Measurements from ENCODE around the gene GLDN. TPM values are rescaled to one million over a fixed set of nuclear protein-coding genes. Genes with fewer than 3 reads are reported as not detected.
A peak's percentile ranks its signal among the peaks of the same experiment; 100 is the strongest.

GLDN gene
- total and polyA plus RNA-seq, 10 of the 15 experiments (the other 5 are each of a cell fraction or from before 2014, with no cell fraction given): 0.13 TPM; not detected in 9

GRCh38 chr15:51348688-51349087 lies 7.2 kb downstream of the GLDN start:
- no peaks in the 10 kb centered on the region for H3K9me3 ChIP-seq (replicated peaks; ENCODE audit: control insufficient read depth, insufficient read depth, low read length)
- no peaks in the 10 kb centered on the region for H4K20me1 ChIP-seq (ENCODE audit: control insufficient read depth, insufficient read depth)
- peak overlapping the region; percentile 28; the same call in 1 of the 2 replicates for H3K4me2 ChIP-seq (ENCODE audit: control insufficient read depth, insufficient read depth)
- ChIA-PET RAD21 (ENCODE audit: unreplicated experiment) (interaction anchor here (1.7 kb wide), 1 partner anchor 21 kb away, joined by 5 read pairs; no protein-coding TSS in a partner anchor), POLR2A (no interaction called here), CTCF (no interaction called here), SMC1A (ENCODE audit: uncharacterized antibody, unreplicated experiment) (interaction anchor here (1.2 to 1.5 kb wide), 2 partner anchors 20 to 36 kb away, joined by 3 read pairs; no protein-coding TSS in a partner anchor)
- H3K27ac ChIP-seq (ENCODE audit: control insufficient read depth, insufficient read depth): no peak overlapping the region
- in situ Hi-C loops (cut with MboI) (no loop called here), intact Hi-C loops (cut with micrococcal nuclease; ENCODE audit: unreplicated experiment) (no loop called here)
- FAIRE-seq: peak; percentile 97
- H2AFZ ChIP-seq (ENCODE audit: control insufficient read depth, low read depth, low read length): no peak overlapping the region
- peaks cover 5 to 11% of the 10 kb centered on the region in 2 experiments; a peak in 3 of 4 replicates for H3K27me3 ChIP-seq (replicated peaks in 1 of 2; ENCODE audit: control insufficient read depth in 2 of 2, insufficient read depth in 2 of 2, low read length in 1 of 2)
- peak; percentile 84 for DNase-seq (ENCODE audit: low read depth, low spot score)
- peak; percentile 92 for ATAC-seq
- no peak overlapping the region for H3K9ac ChIP-seq (ENCODE audit: control insufficient read depth, insufficient read depth, low read length)
- peaks cover 13% of the 10 kb centered on the region for H3K4me1 ChIP-seq (ENCODE audit: control insufficient read depth, insufficient read depth, low read length)
- H3K36me3 ChIP-seq (ENCODE audit: control insufficient read depth in 2 of 2, insufficient read depth in 2 of 2, low read length in 1 of 2): no peaks in the 10 kb centered on the region
- no peaks in the 10 kb centered on the region for H3K79me2 ChIP-seq (ENCODE audit: control insufficient read depth, insufficient read depth, low read length)
- H3K4me3 ChIP-seq: 0 out of 2 replicates have a peak overlapping the region, but pooled peaks have one; percentile 1
- no TSS peak for BruUV-seq (replicated peaks)
- WGBS (ENCODE audit: insufficient coverage, insufficient replicate concordance, low lambda C conversion rate, missing lambda C conversion rate): under 1% methylated on average over 5 of the region's 5 CpGs
- TF ChIP-seq RCOR1 (conservative IDR thresholded peaks at IDR 0.05; ENCODE audit: low read depth, low read length) (peak; percentile 84; the same call in 1 of the 2 replicates), BCLAF1 (IDR thresholded peaks at IDR 0.05) (no peak), IRF3 (IDR thresholded peaks at IDR 0.05) (no peak), SMC3 (IDR thresholded peaks at IDR 0.05; ENCODE audit: borderline replicate concordance, low read length) (no peak), MYB (IDR thresholded peaks at IDR 0.05; ENCODE audit: borderline replicate concordance, low read depth, low read length) (no peak), REST (IDR thresholded peaks at IDR 0.05; ENCODE audit: low read depth, low read length) (no peak), CHD2 (IDR thresholded peaks at IDR 0.05; ENCODE audit: borderline replicate concordance, low read depth, low read length) (0 out of 2 replicates have a peak, but pooled peaks have one; percentile 29), EZH2 (IDR thresholded peaks at IDR 0.05; ENCODE audit: borderline replicate concordance, control insufficient read depth, low read depth, low read length) (no peak), ZNF274 (IDR thresholded peaks at IDR 0.05; ENCODE audit: insufficient read depth, insufficient read length) (no peak)
- TF ChIP-seq, protein P1, sequence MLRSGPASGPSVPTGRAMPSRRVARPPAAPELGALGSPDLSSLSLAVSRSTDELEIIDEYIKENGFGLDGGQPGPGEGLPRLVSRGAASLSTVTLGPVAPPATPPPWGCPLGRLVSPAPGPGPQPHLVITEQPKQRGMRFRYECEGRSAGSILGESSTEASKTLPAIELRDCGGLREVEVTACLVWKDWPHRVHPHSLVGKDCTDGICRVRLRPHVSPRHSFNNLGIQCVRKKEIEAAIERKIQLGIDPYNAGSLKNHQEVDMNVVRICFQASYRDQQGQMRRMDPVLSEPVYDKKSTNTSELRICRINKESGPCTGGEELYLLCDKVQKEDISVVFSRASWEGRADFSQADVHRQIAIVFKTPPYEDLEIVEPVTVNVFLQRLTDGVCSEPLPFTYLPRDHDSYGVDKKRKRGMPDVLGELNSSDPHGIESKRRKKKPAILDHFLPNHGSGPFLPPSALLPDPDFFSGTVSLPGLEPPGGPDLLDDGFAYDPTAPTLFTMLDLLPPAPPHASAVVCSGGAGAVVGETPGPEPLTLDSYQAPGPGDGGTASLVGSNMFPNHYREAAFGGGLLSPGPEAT (IDR thresholded peaks at IDR 0.05; ENCODE audit: low read depth): peak; percentile 53; the same call in 1 of the 2 replicates
- TF ChIP-seq, protein P2, sequence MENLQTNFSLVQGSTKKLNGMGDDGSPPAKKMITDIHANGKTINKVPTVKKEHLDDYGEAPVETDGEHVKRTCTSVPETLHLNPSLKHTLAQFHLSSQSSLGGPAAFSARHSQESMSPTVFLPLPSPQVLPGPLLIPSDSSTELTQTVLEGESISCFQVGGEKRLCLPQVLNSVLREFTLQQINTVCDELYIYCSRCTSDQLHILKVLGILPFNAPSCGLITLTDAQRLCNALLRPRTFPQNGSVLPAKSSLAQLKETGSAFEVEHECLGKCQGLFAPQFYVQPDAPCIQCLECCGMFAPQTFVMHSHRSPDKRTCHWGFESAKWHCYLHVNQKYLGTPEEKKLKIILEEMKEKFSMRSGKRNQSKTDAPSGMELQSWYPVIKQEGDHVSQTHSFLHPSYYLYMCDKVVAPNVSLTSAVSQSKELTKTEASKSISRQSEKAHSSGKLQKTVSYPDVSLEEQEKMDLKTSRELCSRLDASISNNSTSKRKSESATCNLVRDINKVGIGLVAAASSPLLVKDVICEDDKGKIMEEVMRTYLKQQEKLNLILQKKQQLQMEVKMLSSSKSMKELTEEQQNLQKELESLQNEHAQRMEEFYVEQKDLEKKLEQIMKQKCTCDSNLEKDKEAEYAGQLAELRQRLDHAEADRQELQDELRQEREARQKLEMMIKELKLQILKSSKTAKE (IDR thresholded peaks at IDR 0.05; ENCODE audit: low read depth, poor library complexity, severe bottlenecking): peak; percentile 51
